K562 (cell line): ENCODE data around the gene SRD5A2. TPM values are rescaled to one million over a fixed set of nuclear protein-coding genes. Genes with fewer than 3 reads are reported as not detected.

Source experiments
- MAFG ChIP-seq: fragments of 450-650 bp; conservative IDR thresholded peaks from 2 replicates; pipeline ENCODE4 v1.6.1; 2016; ENCODE audit warnings: missing genetic modification characterization, missing compliant biosample characterization
- POLR3G ChIP-seq: IDR thresholded peaks from 2 replicates; pipeline ENCODE4 v1.6.1; 2011; ENCODE audit not compliant: insufficient read length, insufficient replicate concordance; ENCODE audit errors: extremely low read depth
- ZNF311 ChIP-seq: fragments of 250-450 bp; sonication (Bioruptor Pico); IDR thresholded peaks from 2 replicates; pipeline ENCODE4 v1.4.0; 2020; ENCODE audit warnings: mild to moderate bottlenecking, moderate library complexity
- ZNF41 ChIP-seq: fragments of 250-450 bp; sonication (Bioruptor Pico); conservative IDR thresholded peaks from 2 replicates; pipeline ENCODE4 v1.4.0; 2020; ENCODE audit warnings: mild to moderate bottlenecking
- polyA plus RNA-seq, 8 experiments: library from polyadenylated mRNA; depleted of rRNA in 4 of 8; stranded (reverse) in 5 of 8; unstranded in 3 of 8; fragments of >200 nt; fragmentation: Nextera tagmentation in 2 of 8; fragmentation: Illumina TruSeq in 1 of 8; extraction: Ambion mirVana in 2 of 8; extraction: Trizol in 1 of 8; gene quantifications; 2 replicates each; pipeline versions ENCODE4 v1.2.1 to v1.2.3, GENCODE V29; 2011 to 2014; ENCODE audit warnings: inconsistent platforms in 1 of 8, missing spikeins in 1 of 8
- total RNA-seq, 7 experiments: library from RNA; depleted of rRNA in 6 of 7; stranded (reverse); fragments of >200 nt in 6 of 7; fragmentation: Illumina TruSeq in 2 of 7; extraction: Trizol in 2 of 7; gene quantifications; 2 replicates each; pipeline versions ENCODE4 v1.2.1 to v1.2.3, GENCODE V29; 2011 to 2021; ENCODE audit warnings: low replicate concordance in 1 of 7
- TF ChIP-seq, protein P1 (sequence below): sonication (generic); formaldehyde crosslinking; IDR thresholded peaks from 2 replicates; pipeline ENCODE4 v1.8.1; 2023; ENCODE audit warnings: mild to moderate bottlenecking, missing genetic modification reagents
- TF ChIP-seq, protein P2 (sequence below), 2 experiments: fragments of 450-650 bp in 1 of 2; IDR thresholded peaks; 2 replicates each; pipeline ENCODE4 v1.6.1; 2011 to 2017; ENCODE audit warnings: low read depth in 2 of 2, antibody characterized with exemption in 1 of 2, borderline replicate concordance in 1 of 2, low read length in 1 of 2, mild to moderate bottlenecking in 1 of 2, mixed read lengths in 1 of 2; ENCODE audit not compliant: control insufficient read depth in 1 of 2

SRD5A2 gene
- total and polyA plus RNA-seq, 9 of the 15 experiments (the other 6 are each of a cell fraction or from before 2014, with no cell fraction given) = 0.03 TPM; not detected in 8

DNA sequence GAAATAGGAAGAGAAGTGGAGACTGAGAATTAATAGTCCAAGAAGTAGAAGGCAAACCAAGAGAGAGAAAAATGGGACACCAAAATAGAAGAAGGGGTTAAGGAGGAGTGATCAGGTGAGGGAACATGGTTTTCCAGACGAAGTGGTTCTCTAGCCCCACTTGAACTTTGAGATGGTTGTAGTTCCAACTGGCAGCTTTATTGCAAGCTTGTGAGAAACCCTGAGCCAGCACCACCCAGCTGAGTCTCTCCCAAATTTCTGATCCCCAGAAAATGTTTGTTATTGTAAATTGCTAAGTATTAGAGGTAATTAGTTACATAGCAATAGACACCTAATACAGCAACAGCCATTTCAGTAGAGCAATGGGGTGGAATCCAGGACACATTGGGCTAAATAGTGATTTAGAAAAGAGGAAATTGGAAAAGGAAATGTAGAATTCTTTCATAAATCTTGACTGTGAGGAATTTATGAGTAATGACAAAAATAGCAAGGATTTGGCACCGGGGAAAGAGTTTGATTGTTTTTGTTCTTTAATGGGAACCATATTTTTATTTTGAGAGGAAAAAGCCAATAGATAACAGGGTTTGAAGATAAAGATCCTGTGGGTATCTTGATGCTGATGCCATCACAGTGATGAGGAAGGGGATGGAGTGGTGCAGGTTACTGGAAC, 104.1 kb downstream of the SRD5A2 start (continued):
- TF ChIP-seq ZNF311 (no peak), ZNF41 (CRISPR knock-in tag) (no peak), MAFG (tag) (no peak), POLR3G (no peak)
- TF ChIP-seq, protein P1, sequence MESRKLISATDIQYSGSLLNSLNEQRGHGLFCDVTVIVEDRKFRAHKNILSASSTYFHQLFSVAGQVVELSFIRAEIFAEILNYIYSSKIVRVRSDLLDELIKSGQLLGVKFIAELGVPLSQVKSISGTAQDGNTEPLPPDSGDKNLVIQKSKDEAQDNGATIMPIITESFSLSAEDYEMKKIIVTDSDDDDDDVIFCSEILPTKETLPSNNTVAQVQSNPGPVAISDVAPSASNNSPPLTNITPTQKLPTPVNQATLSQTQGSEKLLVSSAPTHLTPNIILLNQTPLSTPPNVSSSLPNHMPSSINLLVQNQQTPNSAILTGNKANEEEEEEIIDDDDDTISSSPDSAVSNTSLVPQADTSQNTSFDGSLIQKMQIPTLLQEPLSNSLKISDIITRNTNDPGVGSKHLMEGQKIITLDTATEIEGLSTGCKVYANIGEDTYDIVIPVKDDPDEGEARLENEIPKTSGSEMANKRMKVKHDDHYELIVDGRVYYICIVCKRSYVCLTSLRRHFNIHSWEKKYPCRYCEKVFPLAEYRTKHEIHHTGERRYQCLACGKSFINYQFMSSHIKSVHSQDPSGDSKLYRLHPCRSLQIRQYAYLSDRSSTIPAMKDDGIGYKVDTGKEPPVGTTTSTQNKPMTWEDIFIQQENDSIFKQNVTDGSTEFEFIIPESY (CRISPR knock-in tag) = no peak
- TF ChIP-seq, protein P2, sequence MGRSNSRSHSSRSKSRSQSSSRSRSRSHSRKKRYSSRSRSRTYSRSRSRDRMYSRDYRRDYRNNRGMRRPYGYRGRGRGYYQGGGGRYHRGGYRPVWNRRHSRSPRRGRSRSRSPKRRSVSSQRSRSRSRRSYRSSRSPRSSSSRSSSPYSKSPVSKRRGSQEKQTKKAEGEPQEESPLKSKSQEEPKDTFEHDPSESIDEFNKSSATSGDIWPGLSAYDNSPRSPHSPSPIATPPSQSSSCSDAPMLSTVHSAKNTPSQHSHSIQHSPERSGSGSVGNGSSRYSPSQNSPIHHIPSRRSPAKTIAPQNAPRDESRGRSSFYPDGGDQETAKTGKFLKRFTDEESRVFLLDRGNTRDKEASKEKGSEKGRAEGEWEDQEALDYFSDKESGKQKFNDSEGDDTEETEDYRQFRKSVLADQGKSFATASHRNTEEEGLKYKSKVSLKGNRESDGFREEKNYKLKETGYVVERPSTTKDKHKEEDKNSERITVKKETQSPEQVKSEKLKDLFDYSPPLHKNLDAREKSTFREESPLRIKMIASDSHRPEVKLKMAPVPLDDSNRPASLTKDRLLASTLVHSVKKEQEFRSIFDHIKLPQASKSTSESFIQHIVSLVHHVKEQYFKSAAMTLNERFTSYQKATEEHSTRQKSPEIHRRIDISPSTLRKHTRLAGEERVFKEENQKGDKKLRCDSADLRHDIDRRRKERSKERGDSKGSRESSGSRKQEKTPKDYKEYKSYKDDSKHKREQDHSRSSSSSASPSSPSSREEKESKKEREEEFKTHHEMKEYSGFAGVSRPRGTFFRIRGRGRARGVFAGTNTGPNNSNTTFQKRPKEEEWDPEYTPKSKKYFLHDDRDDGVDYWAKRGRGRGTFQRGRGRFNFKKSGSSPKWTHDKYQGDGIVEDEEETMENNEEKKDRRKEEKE (IDR thresholded peaks at IDR 0.05; ENCODE audit: borderline replicate concordance in 1 of 2, control insufficient read depth in 1 of 2, low read depth in 2 of 2, low read length in 1 of 2) = no peak
